WTC11 (cell line): ENCODE results near the gene NECAB3. TPM values are rescaled to one million over a fixed set of nuclear protein-coding genes. Genes with fewer than 3 reads are reported as not detected.

ENCODE experiments used
- ATAC-seq: fragments of 200-7000 bp; cut with Tn5 transposase; 2 replicates; pipeline ENCODE4 v1.10.0; 2021; ENCODE audit warnings: mild to moderate bottlenecking, moderate library complexity
- CTCF ChIA-PET: fragments of 300-600 bp; sonication (Branson Sonifier 250); formaldehyde crosslinking; loops from one replicate; lab custom pipeline; 2021; ENCODE audit warnings: antibody characterized with exemption; lab: Charles Lee
- POLR2A ChIA-PET: fragments of 350-600 bp; sonication (Branson Sonifier 250); formaldehyde crosslinking; loops from one replicate; lab custom pipeline; 2021; ENCODE audit warnings: antibody characterized with exemption; lab: Charles Lee
- DNase-seq: peaks from one replicate; pipeline ENCODE4 v3.0.0; 2021; ENCODE audit warnings: low spot score
- H3K27ac Mint-ChIP-seq: 2 replicates; pipeline ENCODE4 v1.8.0; 2021; ENCODE audit warnings: mixed read lengths
- H3K27me3 Mint-ChIP-seq: 2 replicates; pipeline ENCODE4 v1.8.0; 2021; ENCODE audit warnings: low read depth, mild to moderate bottlenecking, moderate library complexity, mixed read lengths
- H3K36me3 Mint-ChIP-seq: 2 replicates; pipeline ENCODE4 v1.8.0; 2021; ENCODE audit warnings: mixed read lengths
- H3K4me1 Mint-ChIP-seq: 2 replicates; pipeline ENCODE4 v1.8.0; 2022; ENCODE audit warnings: mixed read lengths
- H3K4me3 Mint-ChIP-seq: 2 replicates; pipeline ENCODE4 v1.8.0; 2021; ENCODE audit warnings: mild to moderate bottlenecking, moderate library complexity, mixed read lengths
- H3K9me3 Mint-ChIP-seq: 2 replicates; pipeline ENCODE4 v1.8.0; 2021; ENCODE audit warnings: mixed read lengths
- ELF4 ChIP-seq: sonication (generic); formaldehyde crosslinking; IDR thresholded peaks from 2 replicates; pipeline ENCODE4 v1.8.1; 2022; ENCODE audit warnings: low read depth, mild to moderate bottlenecking, moderate library complexity, missing genetic modification reagents
- ERG ChIP-seq: fragments of 250-450 bp; sonication (Bioruptor Pico); IDR thresholded peaks from 2 replicates; pipeline ENCODE4 v1.8.0; 2021; ENCODE audit warnings: mild to moderate bottlenecking
- MXD4 ChIP-seq: fragments of 250-450 bp; sonication (Bioruptor Pico); IDR thresholded peaks from 2 replicates; pipeline ENCODE4 v1.8.0; 2021; ENCODE audit warnings: mild to moderate bottlenecking, moderate library complexity, borderline replicate concordance
- RORB ChIP-seq: fragments of 250-450 bp; sonication (Bioruptor Pico); IDR thresholded peaks from 2 replicates; pipeline ENCODE4 v1.9.0; 2021; ENCODE audit warnings: mild to moderate bottlenecking
- SMAD3 ChIP-seq: sonication (generic); formaldehyde crosslinking; IDR thresholded peaks from 2 replicates; pipeline ENCODE4 v1.8.0; 2022; ENCODE audit warnings: missing genetic modification reagents, mild to moderate bottlenecking, borderline replicate concordance
- ZMAT4 ChIP-seq: fragments of 250-450 bp; sonication (Bioruptor Pico); IDR thresholded peaks from 2 replicates; pipeline ENCODE4 v1.9.0; 2021; ENCODE audit warnings: mild to moderate bottlenecking
- total RNA-seq: library from RNA; stranded (reverse); gene quantifications from 3 replicates; pipeline ENCODE4 v1.2.3, GENCODE V29; 2021
- TF ChIP-seq, protein P1 (sequence below): sonication (generic); formaldehyde crosslinking; IDR thresholded peaks from 2 replicates; pipeline ENCODE4 v1.8.0; 2022; ENCODE audit warnings: mild to moderate bottlenecking, missing genetic modification reagents
- TF ChIP-seq, protein P2 (sequence below): sonication (generic); formaldehyde crosslinking; IDR thresholded peaks from 2 replicates; pipeline ENCODE4 v1.8.1; 2023; ENCODE audit warnings: mild to moderate bottlenecking, missing genetic modification reagents, borderline replicate concordance

NECAB3 gene
- total RNA-seq, 1 experiment from 2014 or later = 38.0 TPM

DNA sequence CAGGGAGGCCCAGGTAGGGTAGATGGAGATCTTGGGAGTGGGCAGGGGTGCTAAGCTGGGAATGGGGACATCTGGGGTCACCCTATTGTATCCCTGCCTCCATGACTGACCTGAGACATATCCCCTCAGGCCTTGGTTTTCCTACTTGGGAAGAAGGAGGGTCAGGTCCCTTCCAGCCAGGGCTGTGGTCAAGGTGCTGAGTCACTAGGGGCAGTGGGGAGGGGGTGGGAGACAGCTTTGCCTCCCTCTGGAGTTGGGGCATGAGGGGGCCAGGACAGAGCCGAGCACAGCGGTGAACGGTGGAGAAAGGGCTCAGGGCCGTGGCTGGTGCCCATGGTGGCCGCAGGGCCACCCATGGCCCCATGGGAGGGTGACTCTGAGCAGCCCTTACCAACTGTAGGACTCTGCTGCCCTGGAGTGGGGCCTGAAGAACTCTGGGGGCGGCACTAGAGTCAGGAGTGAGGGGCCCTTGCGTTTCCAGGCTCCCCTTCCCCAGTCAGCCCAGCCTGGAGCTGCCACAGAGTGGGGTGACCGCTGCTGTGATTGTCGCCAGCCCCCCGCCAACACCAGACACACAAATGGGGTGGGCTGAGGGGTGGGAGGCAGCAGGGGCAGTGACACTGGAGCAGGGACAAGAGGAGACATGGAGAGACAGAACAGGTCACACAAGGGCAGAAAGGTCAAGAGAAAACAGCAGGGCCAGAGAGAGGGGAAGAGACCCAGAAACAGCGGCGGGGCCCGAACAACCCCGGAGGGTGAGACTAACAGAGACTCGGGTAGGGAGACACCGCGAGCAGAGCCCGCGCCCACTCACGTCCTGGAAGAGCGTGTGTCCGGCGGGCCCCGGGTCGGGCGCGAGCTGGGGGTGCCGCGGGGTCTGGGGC is 576 bp downstream of the NECAB3 start:
- H3K36me3 Mint-ChIP-seq = peaks cover 23% of the 10 kb centered on the region
- POLR2A ChIA-PET = interaction anchor here (0.5 kb wide), 1 partner anchor 21 kb away, joined by 3 read pairs; no protein-coding TSS in a partner anchor
- ATAC-seq = peak; percentile 17
- 0 out of 2 replicates have a peak overlapping the region, but pooled peaks have one; percentile 66 for H3K27ac Mint-ChIP-seq
- H3K4me3 Mint-ChIP-seq = peak overlapping the region; percentile 92
- no peaks in the 10 kb centered on the region for H3K9me3 Mint-ChIP-seq
- peaks cover 31% of the 10 kb centered on the region for H3K4me1 Mint-ChIP-seq
- no peak for TF ChIP-seq SMAD3 (CRISPR knock-in tag)
- no peak for TF ChIP-seq ELF4
- no peaks in the 10 kb centered on the region; the same call in 1 of the 2 replicates for H3K27me3 Mint-ChIP-seq
- DNase-seq = no peak
- CTCF ChIA-PET = interaction anchor here (0.8 to 1.7 kb wide), 3 partner anchors 20 to 216 kb away, joined by 3 to 5 read pairs (median 4); no protein-coding TSS in a partner anchor

GRCh38 chr20:33673114-33673409 is 1.2 kb downstream of the NECAB3 start:
- peak overlapping the region; percentile 92 for H3K4me3 Mint-ChIP-seq
- POLR2A ChIA-PET = interaction anchor here (0.5 kb wide), 1 partner anchor 21 kb away, joined by 3 read pairs; no protein-coding TSS in a partner anchor
- H3K27me3 Mint-ChIP-seq = no peaks in the 10 kb centered on the region; the same call in 1 of the 2 replicates

More at GRCh38 chr20:33673114-33673409, 1.2 kb downstream of the NECAB3 start:
- peaks cover 31% of the 10 kb centered on the region for H3K4me1 Mint-ChIP-seq
- H3K36me3 Mint-ChIP-seq = peaks cover 18% of the 10 kb centered on the region
- CTCF ChIA-PET = interaction anchor here (0.8 to 1.7 kb wide), 3 partner anchors 20 to 216 kb away, joined by 3 to 5 read pairs (median 4); no protein-coding TSS in a partner anchor
- ATAC-seq = no peak
- TF ChIP-seq ERG (CRISPR knock-in tag) = no peak
- TF ChIP-seq, protein P1, sequence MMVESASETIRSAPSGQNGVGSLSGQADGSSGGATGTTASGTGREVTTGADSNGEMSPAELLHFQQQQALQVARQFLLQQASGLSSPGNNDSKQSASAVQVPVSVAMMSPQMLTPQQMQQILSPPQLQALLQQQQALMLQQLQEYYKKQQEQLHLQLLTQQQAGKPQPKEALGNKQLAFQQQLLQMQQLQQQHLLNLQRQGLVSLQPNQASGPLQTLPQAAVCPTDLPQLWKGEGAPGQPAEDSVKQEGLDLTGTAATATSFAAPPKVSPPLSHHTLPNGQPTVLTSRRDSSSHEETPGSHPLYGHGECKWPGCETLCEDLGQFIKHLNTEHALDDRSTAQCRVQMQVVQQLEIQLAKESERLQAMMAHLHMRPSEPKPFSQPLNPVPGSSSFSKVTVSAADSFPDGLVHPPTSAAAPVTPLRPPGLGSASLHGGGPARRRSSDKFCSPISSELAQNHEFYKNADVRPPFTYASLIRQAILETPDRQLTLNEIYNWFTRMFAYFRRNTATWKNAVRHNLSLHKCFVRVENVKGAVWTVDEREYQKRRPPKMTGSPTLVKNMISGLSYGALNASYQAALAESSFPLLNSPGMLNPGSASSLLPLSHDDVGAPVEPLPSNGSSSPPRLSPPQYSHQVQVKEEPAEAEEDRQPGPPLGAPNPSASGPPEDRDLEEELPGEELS (CRISPR knock-in tag) = no peak
- no peak for TF ChIP-seq ZMAT4 (CRISPR knock-in tag)
- no peak for TF ChIP-seq MXD4 (CRISPR knock-in tag)
- TF ChIP-seq RORB (CRISPR knock-in tag) = no peak
- TF ChIP-seq, protein P2, sequence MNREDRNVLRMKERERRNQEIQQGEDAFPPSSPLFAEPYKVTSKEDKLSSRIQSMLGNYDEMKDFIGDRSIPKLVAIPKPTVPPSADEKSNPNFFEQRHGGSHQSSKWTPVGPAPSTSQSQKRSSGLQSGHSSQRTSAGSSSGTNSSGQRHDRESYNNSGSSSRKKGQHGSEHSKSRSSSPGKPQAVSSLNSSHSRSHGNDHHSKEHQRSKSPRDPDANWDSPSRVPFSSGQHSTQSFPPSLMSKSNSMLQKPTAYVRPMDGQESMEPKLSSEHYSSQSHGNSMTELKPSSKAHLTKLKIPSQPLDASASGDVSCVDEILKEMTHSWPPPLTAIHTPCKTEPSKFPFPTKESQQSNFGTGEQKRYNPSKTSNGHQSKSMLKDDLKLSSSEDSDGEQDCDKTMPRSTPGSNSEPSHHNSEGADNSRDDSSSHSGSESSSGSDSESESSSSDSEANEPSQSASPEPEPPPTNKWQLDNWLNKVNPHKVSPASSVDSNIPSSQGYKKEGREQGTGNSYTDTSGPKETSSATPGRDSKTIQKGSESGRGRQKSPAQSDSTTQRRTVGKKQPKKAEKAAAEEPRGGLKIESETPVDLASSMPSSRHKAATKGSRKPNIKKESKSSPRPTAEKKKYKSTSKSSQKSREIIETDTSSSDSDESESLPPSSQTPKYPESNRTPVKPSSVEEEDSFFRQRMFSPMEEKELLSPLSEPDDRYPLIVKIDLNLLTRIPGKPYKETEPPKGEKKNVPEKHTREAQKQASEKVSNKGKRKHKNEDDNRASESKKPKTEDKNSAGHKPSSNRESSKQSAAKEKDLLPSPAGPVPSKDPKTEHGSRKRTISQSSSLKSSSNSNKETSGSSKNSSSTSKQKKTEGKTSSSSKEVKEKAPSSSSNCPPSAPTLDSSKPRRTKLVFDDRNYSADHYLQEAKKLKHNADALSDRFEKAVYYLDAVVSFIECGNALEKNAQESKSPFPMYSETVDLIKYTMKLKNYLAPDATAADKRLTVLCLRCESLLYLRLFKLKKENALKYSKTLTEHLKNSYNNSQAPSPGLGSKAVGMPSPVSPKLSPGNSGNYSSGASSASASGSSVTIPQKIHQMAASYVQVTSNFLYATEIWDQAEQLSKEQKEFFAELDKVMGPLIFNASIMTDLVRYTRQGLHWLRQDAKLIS (CRISPR knock-in tag) = no peak
- H3K27ac Mint-ChIP-seq = no peak overlapping the region
- H3K9me3 Mint-ChIP-seq = no peaks in the 10 kb centered on the region
- no peak for DNase-seq
